ENCODE results near the gene PIP5K1B. TPM values are rescaled to one million over a fixed set of nuclear protein-coding genes. Genes with fewer than 3 reads are reported as not detected.

Gene PIP5K1B
- total RNA-seq, 1 experiment from 2014 or later: 0.20 TPM

DNA sequence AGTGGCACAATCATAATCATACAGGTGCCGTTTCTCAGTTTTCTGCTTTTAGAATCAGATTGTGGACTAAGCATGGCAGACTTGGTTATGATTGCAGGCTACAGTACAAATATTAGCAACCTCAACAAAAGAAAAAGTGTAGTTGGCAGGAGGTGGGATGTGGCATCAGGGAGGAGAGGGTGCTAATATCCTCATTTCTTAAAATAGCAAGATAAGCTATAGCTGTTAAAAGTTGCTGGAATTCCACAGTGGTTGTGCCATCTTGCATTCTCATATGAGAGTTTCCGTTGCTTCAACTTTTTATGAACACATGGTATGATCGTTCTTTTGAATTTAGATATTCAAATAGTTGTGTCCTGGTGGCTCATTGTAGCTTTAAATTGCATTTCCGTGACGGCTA lies 21.4 kb downstream of the PIP5K1B start:
- DNase-seq (ENCODE audit: low read depth, low spot score) (no peak), ATAC-seq (no peak)
- intact Hi-C loops (cut with micrococcal nuclease): no loop called here
- no TSS peak for BruUV-seq (replicated peaks)
- Histone ChIP-seq H3K9me3 (ENCODE audit: control insufficient read depth in 1 of 2, insufficient read depth in 1 of 2, low read depth in 1 of 2, low read length in 2 of 2) (no peaks in the 10 kb centered on the region), H3K36me3 (ENCODE audit: control insufficient read depth in 1 of 2, insufficient read depth in 2 of 2, low read length in 2 of 2) (no peaks in the 10 kb centered on the region), H4K20me1 (ENCODE audit: insufficient read depth) (no peaks in the 10 kb centered on the region), H3K9me2 (ENCODE audit: insufficient read depth) (no peaks in the 10 kb centered on the region), H3K27me3 (ENCODE audit: insufficient read depth, low read length) (peaks cover 17% of the 10 kb centered on the region), H3K4me1 (ENCODE audit: control insufficient read depth in 1 of 2, insufficient read depth in 2 of 2, low read length in 2 of 2) (no peaks in the 10 kb centered on the region), H3K79me2 (ENCODE audit: insufficient read depth, low read length) (no peaks in the 10 kb centered on the region), H3K9ac (ENCODE audit: low read length) (no peak overlapping the region), H3K4me2 (ENCODE audit: low read length) (no peak overlapping the region), H3K27ac (ENCODE audit: low read depth, low read length) (no peak overlapping the region), H3K4me3 (replicated peaks in 1 of 2; ENCODE audit: low read depth in 1 of 2, low read length in 2 of 2) (no peak overlapping the region), H2AFZ (ENCODE audit: low read depth, low read length, poor library complexity, severe bottlenecking) (no peak overlapping the region)
- ChIA-PET CTCF (no interaction called here), POLR2A (no interaction called here), RAD21 (ENCODE audit: low non-redundant PET in 1 of 2, low total read pairs in 2 of 2, uncharacterized antibody in 2 of 2, unreplicated experiment in 2 of 2) (no interaction called here)
- TF ChIP-seq EZH2 (IDR thresholded peaks at IDR 0.05) (no peak), JUND (IDR thresholded peaks at IDR 0.05) (no peak), EZH2phosphoT487 (IDR thresholded peaks at IDR 0.05; ENCODE audit: borderline replicate concordance) (no peak), TCF7L2 (IDR thresholded peaks at IDR 0.05; ENCODE audit: borderline replicate concordance, extremely low read depth, insufficient read depth, insufficient read length) (no peak)
- TF ChIP-seq, protein P1, sequence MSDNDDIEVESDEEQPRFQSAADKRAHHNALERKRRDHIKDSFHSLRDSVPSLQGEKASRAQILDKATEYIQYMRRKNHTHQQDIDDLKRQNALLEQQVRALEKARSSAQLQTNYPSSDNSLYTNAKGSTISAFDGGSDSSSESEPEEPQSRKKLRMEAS (IDR thresholded peaks at IDR 0.05): no peak
- TF ChIP-seq, protein P2, sequence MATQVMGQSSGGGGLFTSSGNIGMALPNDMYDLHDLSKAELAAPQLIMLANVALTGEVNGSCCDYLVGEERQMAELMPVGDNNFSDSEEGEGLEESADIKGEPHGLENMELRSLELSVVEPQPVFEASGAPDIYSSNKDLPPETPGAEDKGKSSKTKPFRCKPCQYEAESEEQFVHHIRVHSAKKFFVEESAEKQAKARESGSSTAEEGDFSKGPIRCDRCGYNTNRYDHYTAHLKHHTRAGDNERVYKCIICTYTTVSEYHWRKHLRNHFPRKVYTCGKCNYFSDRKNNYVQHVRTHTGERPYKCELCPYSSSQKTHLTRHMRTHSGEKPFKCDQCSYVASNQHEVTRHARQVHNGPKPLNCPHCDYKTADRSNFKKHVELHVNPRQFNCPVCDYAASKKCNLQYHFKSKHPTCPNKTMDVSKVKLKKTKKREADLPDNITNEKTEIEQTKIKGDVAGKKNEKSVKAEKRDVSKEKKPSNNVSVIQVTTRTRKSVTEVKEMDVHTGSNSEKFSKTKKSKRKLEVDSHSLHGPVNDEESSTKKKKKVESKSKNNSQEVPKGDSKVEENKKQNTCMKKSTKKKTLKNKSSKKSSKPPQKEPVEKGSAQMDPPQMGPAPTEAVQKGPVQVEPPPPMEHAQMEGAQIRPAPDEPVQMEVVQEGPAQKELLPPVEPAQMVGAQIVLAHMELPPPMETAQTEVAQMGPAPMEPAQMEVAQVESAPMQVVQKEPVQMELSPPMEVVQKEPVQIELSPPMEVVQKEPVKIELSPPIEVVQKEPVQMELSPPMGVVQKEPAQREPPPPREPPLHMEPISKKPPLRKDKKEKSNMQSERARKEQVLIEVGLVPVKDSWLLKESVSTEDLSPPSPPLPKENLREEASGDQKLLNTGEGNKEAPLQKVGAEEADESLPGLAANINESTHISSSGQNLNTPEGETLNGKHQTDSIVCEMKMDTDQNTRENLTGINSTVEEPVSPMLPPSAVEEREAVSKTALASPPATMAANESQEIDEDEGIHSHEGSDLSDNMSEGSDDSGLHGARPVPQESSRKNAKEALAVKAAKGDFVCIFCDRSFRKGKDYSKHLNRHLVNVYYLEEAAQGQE (IDR thresholded peaks at IDR 0.05; ENCODE audit: low read depth): no peak

DNA sequence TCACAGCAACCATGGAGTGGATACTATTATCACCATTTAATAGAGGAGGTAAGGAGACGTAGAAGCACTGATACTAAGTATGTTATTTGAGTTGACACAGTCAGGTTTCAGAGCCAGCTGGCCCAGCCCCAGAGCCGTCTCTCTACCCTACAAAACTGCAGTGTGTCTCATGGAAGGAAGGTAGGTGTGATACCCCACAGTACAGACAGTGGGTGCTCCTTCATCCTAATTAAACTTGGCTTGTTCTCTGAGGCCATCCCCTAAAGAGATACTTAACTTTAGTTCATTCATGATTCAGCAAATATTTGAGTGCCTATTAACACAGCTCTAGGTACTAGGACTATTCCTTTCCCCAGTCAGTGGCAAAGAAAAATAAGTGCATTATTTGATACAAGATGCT lies 22.6 kb downstream of the PIP5K1B start:
- Histone ChIP-seq H3K27me3 (ENCODE audit: insufficient read depth, low read length) (peaks cover 21% of the 10 kb centered on the region), H2AFZ (ENCODE audit: low read depth, low read length, poor library complexity, severe bottlenecking) (no peak overlapping the region), H3K36me3 (ENCODE audit: control insufficient read depth in 1 of 2, insufficient read depth in 2 of 2, low read length in 2 of 2) (no peaks in the 10 kb centered on the region), H3K9me2 (ENCODE audit: insufficient read depth) (no peaks in the 10 kb centered on the region), H4K20me1 (ENCODE audit: insufficient read depth) (no peaks in the 10 kb centered on the region), H3K9ac (ENCODE audit: low read length) (no peak overlapping the region), H3K4me2 (ENCODE audit: low read length) (no peak overlapping the region), H3K27ac (ENCODE audit: low read depth, low read length) (no peak overlapping the region), H3K4me1 (ENCODE audit: control insufficient read depth in 1 of 2, insufficient read depth in 2 of 2, low read length in 2 of 2) (no peaks in the 10 kb centered on the region), H3K9me3 (ENCODE audit: control insufficient read depth in 1 of 2, insufficient read depth in 1 of 2, low read depth in 1 of 2, low read length in 2 of 2) (no peaks in the 10 kb centered on the region), H3K4me3 (replicated peaks in 1 of 2; ENCODE audit: low read depth in 1 of 2, low read length in 2 of 2) (no peak overlapping the region), H3K79me2 (ENCODE audit: insufficient read depth, low read length) (no peaks in the 10 kb centered on the region)
- ATAC-seq (no peak), DNase-seq (ENCODE audit: low read depth, low spot score) (no peak)
- POLR2A ChIA-PET: no interaction called here
- RAD21 ChIA-PET (ENCODE audit: low non-redundant PET in 1 of 2, low total read pairs in 2 of 2, uncharacterized antibody in 2 of 2, unreplicated experiment in 2 of 2): no interaction called here
- BruUV-seq (replicated peaks): no TSS peak
- CTCF ChIA-PET: no interaction called here
- intact Hi-C loops (cut with micrococcal nuclease): no loop called here
- TF ChIP-seq POLR2AphosphoS5 (IDR thresholded peaks at IDR 0.05; ENCODE audit: low read depth, low read length) (no peak), ELF1 (IDR thresholded peaks at IDR 0.05; ENCODE audit: borderline replicate concordance, low read depth) (no peak), POLR2A (IDR thresholded peaks at IDR 0.05; ENCODE audit: borderline replicate concordance, extremely low read depth, insufficient read depth, insufficient read length) (no peak), YY1 (IDR thresholded peaks at IDR 0.05; ENCODE audit: extremely low read depth, insufficient replicate concordance, low read depth, low read length) (no peak), JUND (IDR thresholded peaks at IDR 0.05) (no peak), SP1 (IDR thresholded peaks at IDR 0.05; ENCODE audit: low read depth) (no peak), CBX3 (IDR thresholded peaks at IDR 0.05; ENCODE audit: low read depth) (no peak), TCF7L2 (IDR thresholded peaks at IDR 0.05; ENCODE audit: borderline replicate concordance, extremely low read depth, insufficient read depth, insufficient read length) (no peak)
- TF ChIP-seq, protein P3, sequence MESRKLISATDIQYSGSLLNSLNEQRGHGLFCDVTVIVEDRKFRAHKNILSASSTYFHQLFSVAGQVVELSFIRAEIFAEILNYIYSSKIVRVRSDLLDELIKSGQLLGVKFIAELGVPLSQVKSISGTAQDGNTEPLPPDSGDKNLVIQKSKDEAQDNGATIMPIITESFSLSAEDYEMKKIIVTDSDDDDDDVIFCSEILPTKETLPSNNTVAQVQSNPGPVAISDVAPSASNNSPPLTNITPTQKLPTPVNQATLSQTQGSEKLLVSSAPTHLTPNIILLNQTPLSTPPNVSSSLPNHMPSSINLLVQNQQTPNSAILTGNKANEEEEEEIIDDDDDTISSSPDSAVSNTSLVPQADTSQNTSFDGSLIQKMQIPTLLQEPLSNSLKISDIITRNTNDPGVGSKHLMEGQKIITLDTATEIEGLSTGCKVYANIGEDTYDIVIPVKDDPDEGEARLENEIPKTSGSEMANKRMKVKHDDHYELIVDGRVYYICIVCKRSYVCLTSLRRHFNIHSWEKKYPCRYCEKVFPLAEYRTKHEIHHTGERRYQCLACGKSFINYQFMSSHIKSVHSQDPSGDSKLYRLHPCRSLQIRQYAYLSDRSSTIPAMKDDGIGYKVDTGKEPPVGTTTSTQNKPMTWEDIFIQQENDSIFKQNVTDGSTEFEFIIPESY (IDR thresholded peaks at IDR 0.05; ENCODE audit: extremely low read depth, insufficient replicate concordance, low read length): no peak

Data from HCT116 (cell line).